CD14-positive monocyte (primary cell): ENCODE measurements around the gene PCDHA1. TPM values are rescaled to one million over a fixed set of nuclear protein-coding genes. Genes with fewer than 3 reads are reported as not detected.

ENCODE experiments used
- DNase-seq, 3 donors: peaks; one replicate each; pipeline ENCODE4 v3.0.0-alpha.2; 2011 to 2022
- H2AFZ ChIP-seq: 2 replicates; pipeline ENCODE4 v1.6.0; 2012; ENCODE audit warnings: mild to moderate bottlenecking, low read depth, low read length, inconsistent platforms; ENCODE audit not compliant: insufficient read depth, poor library complexity, severe bottlenecking
- H3K27ac ChIP-seq, 2 donors: 1 replicate in 1 of 2; 2 replicates in 1 of 2; pipeline ENCODE4 v1.5.1; 2012 to 2013; ENCODE audit warnings: low read length in 2 of 2, control low read depth in 1 of 2, inconsistent platforms in 1 of 2, low read depth in 1 of 2, mild to moderate bottlenecking in 1 of 2
- H3K27me3 ChIP-seq, 2 donors: one replicate each; pipeline versions ENCODE4 v1.6.0 to v1.6.1; 2011 to 2013; ENCODE audit warnings: low read length in 2 of 2; ENCODE audit not compliant: control insufficient read depth in 2 of 2, insufficient read depth in 2 of 2
- H3K36me3 ChIP-seq, 2 donors: replicated peaks in 1 of 2; 1 replicate in 1 of 2; 2 replicates in 1 of 2; pipeline versions ENCODE4 v1.5.1 to v1.6.1; 2012 to 2013; ENCODE audit warnings: low read length in 2 of 2, control low read depth in 1 of 2, inconsistent platforms in 1 of 2, mild to moderate bottlenecking in 1 of 2; ENCODE audit not compliant: insufficient read depth in 2 of 2, control insufficient read depth in 1 of 2
- H3K4me1 ChIP-seq, 2 donors: 1 replicate in 1 of 2; 2 replicates in 1 of 2; pipeline versions ENCODE4 v1.5.1 to v1.6.1; 2012 to 2013; ENCODE audit warnings: low read length in 2 of 2, control low read depth in 1 of 2, inconsistent platforms in 1 of 2, mild to moderate bottlenecking in 1 of 2, moderate library complexity in 1 of 2; ENCODE audit not compliant: insufficient read depth in 2 of 2, control insufficient read depth in 1 of 2
- H3K4me2 ChIP-seq: replicated peaks from 2 replicates; pipeline ENCODE3; 2012; ENCODE audit warnings: low read length, moderate library complexity, mild to moderate bottlenecking; ENCODE audit not compliant: poor library complexity, severe bottlenecking; ENCODE audit errors: extremely low read depth
- H3K4me3 ChIP-seq, 3 experiments: fragments of 200-600 bp in 1 of 3; sonication (generic) in 1 of 3; replicated peaks in 1 of 3; 1 replicate in 2 of 3; 2 replicates in 1 of 3; pipeline ENCODE4 v1.5.1; 2011 to 2013; ENCODE audit warnings: low read length in 3 of 3, mild to moderate bottlenecking in 3 of 3, control low read depth in 2 of 3, low read depth in 2 of 3, inconsistent platforms in 1 of 3, moderate library complexity in 1 of 3
- H3K79me2 ChIP-seq: 2 replicates; pipeline ENCODE4 v1.6.0; 2012; ENCODE audit warnings: mild to moderate bottlenecking, control low read depth, inconsistent platforms, low read length, moderate library complexity; ENCODE audit not compliant: insufficient read depth
- H3K9ac ChIP-seq: 2 replicates; pipeline ENCODE4 v1.6.0; 2017; ENCODE audit warnings: low read length, mild to moderate bottlenecking; ENCODE audit not compliant: insufficient read depth, poor library complexity, severe bottlenecking
- H3K9me3 ChIP-seq, 2 donors: replicated peaks in 1 of 2; 1 replicate in 1 of 2; 2 replicates in 1 of 2; pipeline versions ENCODE4 v1.5.1 to v1.6.1; 2012 to 2013; ENCODE audit warnings: low read length in 2 of 2, control low read depth in 1 of 2; ENCODE audit not compliant: control insufficient read depth in 1 of 2, insufficient read depth in 1 of 2
- H4K20me1 ChIP-seq: 2 replicates; pipeline ENCODE4 v1.6.0; 2012; ENCODE audit warnings: mild to moderate bottlenecking, low read length, control low read depth, moderate library complexity; ENCODE audit not compliant: insufficient read depth
- H3K27ac Mint-ChIP-seq, 7 donors: one replicate each; pipeline ENCODE4 v1.8.0; 2020; ENCODE audit warnings: mild to moderate bottlenecking in 7 of 7, mixed read lengths in 7 of 7, moderate library complexity in 6 of 7, inconsistent platforms in 2 of 7
- H3K27me3 Mint-ChIP-seq, 3 donors: one replicate each; pipeline ENCODE4 v1.8.0; 2021 to 2022; ENCODE audit warnings: low read depth in 3 of 3, mild to moderate bottlenecking in 3 of 3, mixed read lengths in 3 of 3, moderate library complexity in 3 of 3, inconsistent platforms in 1 of 3
- H3K36me3 Mint-ChIP-seq, 2 donors: one replicate each; pipeline ENCODE4 v1.8.0; 2020; ENCODE audit warnings: mixed read lengths in 2 of 2, inconsistent platforms in 1 of 2, mild to moderate bottlenecking in 1 of 2
- H3K4me1 Mint-ChIP-seq: one replicate; pipeline ENCODE4 v1.8.0; 2020; ENCODE audit warnings: mild to moderate bottlenecking, mixed read lengths
- H3K4me3 Mint-ChIP-seq, 2 donors: one replicate each; pipeline ENCODE4 v1.8.0; 2020; ENCODE audit warnings: mild to moderate bottlenecking in 2 of 2, mixed read lengths in 2 of 2, moderate library complexity in 1 of 2
- H3K9me3 Mint-ChIP-seq, 7 donors: one replicate each; pipeline ENCODE4 v1.8.0; 2020 to 2022; ENCODE audit warnings: mixed read lengths in 7 of 7, mild to moderate bottlenecking in 6 of 7, moderate library complexity in 6 of 7, inconsistent platforms in 2 of 7
- WGBS: methylation state at CpG from one replicate; pipeline ENCODE4 v1.1.5; 2013; ENCODE audit warnings: missing lambda C conversion rate; ENCODE audit not compliant: insufficient coverage; 5-methylcytosine and 5-hydroxymethylcytosine counted together
- intact Hi-C, 2 donors: fragments of 100-400 bp; cut with micrococcal nuclease; formaldehyde crosslinking; loops; one replicate each; pipeline versions ENCODE4 v1.15.0 to v1.15.1; 2023
- polyA plus RNA-seq, 3 donors: library from polyadenylated mRNA; depleted of rRNA in 1 of 3; unstranded in 2 of 3; stranded (reverse) in 1 of 3; fragments of 300-500 nt in 2 of 3; fragments of >200 nt in 1 of 3; fragmentation: Illumina TruSeq in 2 of 3; gene quantifications; 1 replicate in 2 of 3; 2 replicates in 1 of 3; pipeline ENCODE4 v1.2.3, GENCODE V29; 2012 to 2021
- TF ChIP-seq, protein P1 (sequence below): fragments of 200-600 bp; IDR thresholded peaks from one replicate; pipeline ENCODE4 v1.8.0; 2022; ENCODE audit warnings: antibody characterized with exemption, mild to moderate bottlenecking

The PCDHA1 gene
- polyA plus RNA-seq, 3 donors: not detected

GRCh38 chr5:140965905-140966292, 180.0 kb downstream of the PCDHA1 start:
- Histone ChIP-seq H3K9me3 (peaks cover 12 to 13% of the 10 kb centered on the region in 2 donors), H3K4me2 (no peak overlapping the region), H3K36me3 (no peaks in the 10 kb centered on the region), H3K9ac (no peak overlapping the region), H3K27me3 (peaks cover 17 to 38% of the 10 kb centered on the region in 2 donors), H3K4me3 (no peak overlapping the region), H3K79me2 (no peaks in the 10 kb centered on the region), H3K4me1 (no peaks in the 10 kb centered on the region), H4K20me1 (no peaks in the 10 kb centered on the region), H3K27ac (no peak overlapping the region), H2AFZ (no peak overlapping the region)
- WGBS: 8% methylated on average over 8 of the region's 9 CpGs
- H3K36me3 Mint-ChIP-seq: peaks cover 0 to 3% of the 10 kb centered on the region in 2 donors
- no peak for DNase-seq
- TF ChIP-seq, protein P1, sequence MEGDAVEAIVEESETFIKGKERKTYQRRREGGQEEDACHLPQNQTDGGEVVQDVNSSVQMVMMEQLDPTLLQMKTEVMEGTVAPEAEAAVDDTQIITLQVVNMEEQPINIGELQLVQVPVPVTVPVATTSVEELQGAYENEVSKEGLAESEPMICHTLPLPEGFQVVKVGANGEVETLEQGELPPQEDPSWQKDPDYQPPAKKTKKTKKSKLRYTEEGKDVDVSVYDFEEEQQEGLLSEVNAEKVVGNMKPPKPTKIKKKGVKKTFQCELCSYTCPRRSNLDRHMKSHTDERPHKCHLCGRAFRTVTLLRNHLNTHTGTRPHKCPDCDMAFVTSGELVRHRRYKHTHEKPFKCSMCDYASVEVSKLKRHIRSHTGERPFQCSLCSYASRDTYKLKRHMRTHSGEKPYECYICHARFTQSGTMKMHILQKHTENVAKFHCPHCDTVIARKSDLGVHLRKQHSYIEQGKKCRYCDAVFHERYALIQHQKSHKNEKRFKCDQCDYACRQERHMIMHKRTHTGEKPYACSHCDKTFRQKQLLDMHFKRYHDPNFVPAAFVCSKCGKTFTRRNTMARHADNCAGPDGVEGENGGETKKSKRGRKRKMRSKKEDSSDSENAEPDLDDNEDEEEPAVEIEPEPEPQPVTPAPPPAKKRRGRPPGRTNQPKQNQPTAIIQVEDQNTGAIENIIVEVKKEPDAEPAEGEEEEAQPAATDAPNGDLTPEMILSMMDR: no peak
- H3K4me1 Mint-ChIP-seq: no peaks in the 10 kb centered on the region
- H3K27me3 Mint-ChIP-seq: peaks cover 26 to 38% (median 36%) of the 10 kb centered on the region in 3 donors
- peak overlapping the region in 1 of 2 donors; percentile 76 for H3K4me3 Mint-ChIP-seq
- H3K27ac Mint-ChIP-seq: no peak overlapping the region
- peaks cover 0 to 21% (median 12%) of the 10 kb centered on the region in 7 donors for H3K9me3 Mint-ChIP-seq
- intact Hi-C loops: no loop called here

- TF ChIP-seq, protein P1: no peak
- H3K36me3 Mint-ChIP-seq: peaks cover 0 to 3% of the 10 kb centered on the region in 2 donors
- no peaks in the 10 kb centered on the region for H3K36me3 ChIP-seq
- intact Hi-C loops: no loop called here
- no peaks in the 10 kb centered on the region for H3K4me1 ChIP-seq
- H3K4me1 Mint-ChIP-seq: no peaks in the 10 kb centered on the region
- peaks cover 12 to 13% of the 10 kb centered on the region in 2 donors for H3K9me3 ChIP-seq
- DNase-seq: no peak
- peaks cover 26 to 38% (median 36%) of the 10 kb centered on the region in 3 donors for H3K27me3 Mint-ChIP-seq
- no peak within 1 kb of the TSS for H3K4me2 ChIP-seq
- H3K27me3 ChIP-seq: peaks cover 17 to 38% of the 10 kb centered on the region in 2 donors
- peak within 1 kb of the TSS in 1 of 2 donors; percentile 76 for H3K4me3 Mint-ChIP-seq
- no peaks in the 10 kb centered on the region for H4K20me1 ChIP-seq
- 3% methylated on average over 67 of the region's 80 CpGs for WGBS
- H3K4me3 ChIP-seq: no peak within 1 kb of the TSS
- peaks cover 0 to 21% (median 12%) of the 10 kb centered on the region in 7 donors for H3K9me3 Mint-ChIP-seq
- H2AFZ ChIP-seq: no peak within 1 kb of the TSS
- H3K27ac ChIP-seq: no peak within 1 kb of the TSS
- no peaks in the 10 kb centered on the region for H3K79me2 ChIP-seq
- H3K9ac ChIP-seq: no peak within 1 kb of the TSS
- H3K27ac Mint-ChIP-seq: no peak within 1 kb of the TSS
These were observed 180.6 kb downstream of the PCDHA1 start, which contains the start of gene PCDHAC2 for GRCh38 chr5:140966293-140967225. Gene PCDHAC2 (plus strand): TSS chr5:140966476. CDS start chr5:140966767, 291 bp downstream.
